Pancreas (tissue), 10 donors: ENCODE results near the gene FLNC. TPM values are rescaled to one million over a fixed set of nuclear protein-coding genes. Genes with fewer than 3 reads are reported as not detected.

Experiments
- ATAC-seq, 4 donors: fragments of 200-7000 bp; cut with Tn5 transposase; one replicate each; pipeline versions ENCODE4 v1.8.0 to v1.9.1; 2020; ENCODE audit warnings: mild to moderate bottlenecking in 4 of 4, moderate library complexity in 4 of 4
- DNase-seq, 6 donors: peaks; one replicate each; pipeline ENCODE4 v3.0.0-alpha.2; 2020
- FAIRE-seq: peaks from 2 replicates; lab custom pipeline; 2012; peaks lifted over from hg19 to GRCh38; lab: Jason Lieb, UNC
- H3K27ac ChIP-seq, 4 donors: fragments of 200-600 bp; sonication (generic); 1 replicate in 3 of 4; 2 replicates in 1 of 4; pipeline versions ENCODE4 v1.5.0 to v1.8.0; 2020
- H3K27me3 ChIP-seq, 4 donors: fragments of 200-600 bp; one replicate each; pipeline ENCODE4 v1.8.0; 2021
- H3K36me3 ChIP-seq, 3 donors: fragments of 200-600 bp; sonication (generic) in 1 of 3; one replicate each; pipeline versions ENCODE4 v1.5.0 to v1.8.0; 2020 to 2021
- H3K4me1 ChIP-seq, 3 donors: fragments of 200-600 bp; one replicate each; pipeline ENCODE4 v1.8.0; 2021
- H3K4me3 ChIP-seq, 4 donors: fragments of 200-600 bp; sonication (generic) in 2 of 4; one replicate each; pipeline versions ENCODE4 v1.5.0 to v1.8.0; 2020 to 2021
- H3K9me3 ChIP-seq, 4 donors: fragments of 200-600 bp; one replicate each; pipeline ENCODE4 v1.8.0; 2021
- CTCF ChIP-seq, 4 donors: fragments of 200-600 bp; sonication (generic) in 3 of 4; IDR thresholded peaks; one replicate each; pipeline versions ENCODE4 v1.5.0 to v1.8.0; 2021; ENCODE audit warnings: antibody characterized with exemption in 4 of 4
- WGBS, 2 donors: extraction: QIAGEN DNeasy Blood & Tissue Kit; methylation state at CpG; one replicate each; pipeline ENCODE4 v1.1.7; 2013; 5-methylcytosine and 5-hydroxymethylcytosine counted together
- intact Hi-C, 3 donors: fragments of 100-400 bp; cut with DNase I; formaldehyde crosslinking; loops; one replicate each; pipeline versions ENCODE4 v1.11.1 to v1.14.2; 2022
- polyA plus RNA-seq, 2 donors: library from polyadenylated mRNA; stranded (reverse); fragments of 200-250 nt; gene quantifications; one replicate each; pipeline ENCODE4 v1.2.3, GENCODE V29; 2013
- total RNA-seq, 6 donors: library from RNA; stranded (reverse); fragmentation: NEBNext Ultra II Directional in 4 of 6; extraction: Animal tissue kit (Norgen Biotek cat#: 25700) in 4 of 6; gene quantifications; one replicate each; pipeline versions ENCODE4 v1.2.1 to v1.2.4, GENCODE V29; 2021 to 2023
- donor health status: healthy with polysubstance abuse.
- donor health status: DM: no; HTN: no; CAD: no; lungs with moderate emphysema.
- donor health status: DM: no; HTN: no; CAD: no.
- donor health status: control.
- donor health status: control.
- donor health status: Bipolar disorder and iron deficiency.
- donor health status: DM: yes; HTN: yes; CAD: no.
- donor health status: DM: no; HTN: no; CAD: no.
- donor health status: DM: no; HTN: no; CAD: no.
- donor health status: DM: yes; HTN: yes; CAD: no.

The FLNC gene
- total and polyA plus RNA-seq, 8 donors, result 0.28 to 2.3 (median 1.0) TPM

DNA sequence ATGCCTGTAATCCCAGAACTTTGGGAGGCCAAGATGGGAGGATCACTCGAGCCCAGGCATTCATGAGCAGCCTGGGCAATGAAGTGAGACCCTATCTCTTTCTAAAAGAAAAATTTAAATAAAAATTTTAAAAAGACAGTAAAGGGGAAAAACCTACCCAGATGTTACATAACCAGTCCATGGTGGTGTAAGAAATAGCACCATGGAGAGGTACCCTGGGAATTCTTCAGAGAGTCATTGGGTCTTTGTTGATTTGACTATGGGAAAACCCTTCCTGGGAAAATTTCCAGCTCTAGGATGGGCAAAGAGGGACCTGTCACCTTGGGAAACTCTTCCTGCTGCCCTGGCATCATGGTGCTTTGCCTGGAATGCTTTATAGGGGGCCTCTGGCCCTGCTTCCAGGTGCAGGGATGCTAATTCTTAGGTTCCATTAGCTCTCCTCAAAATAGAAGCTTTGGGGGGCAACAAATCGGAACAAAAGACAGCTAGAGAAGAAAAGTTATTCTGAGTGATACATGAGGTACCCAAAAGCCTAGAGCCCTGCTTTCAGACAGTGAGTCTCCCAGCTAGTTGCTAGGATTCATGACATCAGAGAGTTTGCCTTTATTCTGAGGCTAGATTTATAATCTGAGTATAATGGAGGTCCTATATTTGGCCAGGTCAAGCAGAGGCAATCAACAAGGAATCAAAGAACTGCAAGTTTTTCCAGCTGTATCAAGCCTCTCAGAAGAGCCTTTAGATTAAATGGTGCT, 28.4 kb upstream of the FLNC start:
- H3K27ac ChIP-seq, result no peak overlapping the region
- H3K9me3 ChIP-seq, result no peaks in the 10 kb centered on the region
- no peaks in the 10 kb centered on the region for H3K4me1 ChIP-seq
- H3K27me3 ChIP-seq, result no peaks in the 10 kb centered on the region
- WGBS, 2 donors, result 80 to 91% methylated on average over 2 of the region's 2 CpGs
- no peak for FAIRE-seq
- DNase-seq, result no peak
- TF ChIP-seq CTCF (IDR thresholded peaks at IDR 0.05), result no peak
- H3K36me3 ChIP-seq, result no peaks in the 10 kb centered on the region
- intact Hi-C loops, result no loop called here
- ATAC-seq, result no peak
- no peak overlapping the region for H3K4me3 ChIP-seq

DNA sequence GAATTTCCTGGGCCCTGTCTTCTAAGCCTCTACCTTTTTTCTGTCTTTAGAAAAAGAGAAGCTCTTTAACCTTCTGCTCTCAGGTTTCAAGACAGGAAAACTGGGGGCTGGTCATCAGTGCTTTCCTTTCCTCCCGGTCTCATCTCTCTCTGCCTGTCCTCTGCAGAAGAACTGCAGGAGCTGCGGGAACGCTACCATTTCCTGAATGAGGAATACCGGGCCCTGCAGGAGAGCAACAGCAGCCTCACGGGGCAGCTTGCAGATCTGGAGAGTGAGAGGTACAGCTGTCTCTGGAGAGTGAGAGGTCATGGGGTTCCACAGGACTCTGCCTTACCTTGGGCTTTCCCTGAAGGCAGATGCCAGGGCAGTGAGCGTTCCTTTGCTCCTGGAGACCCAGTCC, 25.7 kb upstream of the FLNC start:
- no peak for FAIRE-seq
- no peak for DNase-seq
- ATAC-seq, result no peak
- 89 to 92% methylated on average over 6 of the region's 6 CpGs for WGBS, 2 donors
- H3K4me3 ChIP-seq, result no peak overlapping the region
- no peaks in the 10 kb centered on the region for H3K9me3 ChIP-seq
- H3K27me3 ChIP-seq, result no peaks in the 10 kb centered on the region
- no peaks in the 10 kb centered on the region for H3K36me3 ChIP-seq
- intact Hi-C loops, result no loop called here
- H3K27ac ChIP-seq, result no peak overlapping the region
- H3K4me1 ChIP-seq, result no peaks in the 10 kb centered on the region
- TF ChIP-seq CTCF (IDR thresholded peaks at IDR 0.05), result no peak

DNA sequence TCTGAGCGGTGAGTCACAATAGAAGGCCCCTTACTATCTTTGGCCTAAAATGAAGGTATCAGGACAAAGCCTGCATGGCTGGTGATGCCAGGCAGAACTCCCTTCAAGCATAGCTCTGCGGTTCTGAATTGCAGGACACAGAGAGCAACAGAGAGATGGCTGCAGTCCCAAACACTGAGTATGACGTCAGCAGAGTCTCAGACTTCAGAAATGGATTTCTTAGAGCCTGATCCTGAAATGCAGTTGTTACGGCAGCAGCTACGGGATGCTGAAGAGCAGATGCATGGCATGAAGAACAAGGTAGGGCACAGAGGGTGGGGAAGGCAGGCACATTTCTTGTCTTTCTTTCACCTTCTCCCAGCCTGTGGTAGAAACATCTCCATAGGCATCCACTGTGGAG, 25.0 kb upstream of the FLNC start:
- no peaks in the 10 kb centered on the region for H3K36me3 ChIP-seq
- H3K4me3 ChIP-seq, result no peak overlapping the region
- TF ChIP-seq CTCF (IDR thresholded peaks at IDR 0.05), result no peak
- no peak overlapping the region for H3K27ac ChIP-seq
- DNase-seq (no peak), FAIRE-seq (no peak), ATAC-seq (no peak)
- no peaks in the 10 kb centered on the region for H3K9me3 ChIP-seq
- WGBS, 2 donors, result 90 to 93% methylated on average over 5 of the region's 5 CpGs
- no peaks in the 10 kb centered on the region for H3K4me1 ChIP-seq
- intact Hi-C loops, result no loop called here
- H3K27me3 ChIP-seq, result no peaks in the 10 kb centered on the region

- ATAC-seq, result no peak
- no peak for TF ChIP-seq CTCF (IDR thresholded peaks at IDR 0.05)
Observed at GRCh38 chr7:128807191-128807590, 23.0 kb upstream of the FLNC start.

DNA sequence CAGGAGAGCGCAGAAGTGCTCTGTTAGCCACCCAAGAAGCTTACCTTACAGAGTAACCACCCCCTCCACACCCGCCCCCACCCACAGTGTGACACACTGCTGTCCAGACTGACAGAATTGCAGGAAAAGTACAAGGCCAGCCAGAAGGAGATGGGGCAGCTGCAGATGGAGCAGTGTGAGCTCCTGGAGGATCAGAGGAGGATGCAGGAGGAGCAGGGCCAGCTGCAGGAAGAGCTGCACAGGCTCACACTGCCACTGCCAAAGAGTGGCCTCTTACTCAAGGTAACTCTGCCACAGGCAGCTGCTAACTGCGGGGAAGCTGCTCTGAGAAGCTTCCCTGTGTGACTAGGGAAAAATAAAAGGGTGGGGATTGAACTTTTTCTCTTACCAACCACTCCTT, 20.8 kb upstream of the FLNC start:
- ATAC-seq (no peak), DNase-seq (no peak), FAIRE-seq (no peak)
- H3K4me1 ChIP-seq, result no peaks in the 10 kb centered on the region
- no peaks in the 10 kb centered on the region for H3K27me3 ChIP-seq
- H3K9me3 ChIP-seq, result no peaks in the 10 kb centered on the region
- TF ChIP-seq CTCF (IDR thresholded peaks at IDR 0.05), result no peak
- no peak overlapping the region for H3K4me3 ChIP-seq
- H3K27ac ChIP-seq, result no peak overlapping the region
- WGBS, 2 donors, result 84 to 86% methylated on average over 3 of the region's 3 CpGs
- intact Hi-C loops, result no loop called here
- H3K36me3 ChIP-seq, result no peaks in the 10 kb centered on the region

More at GRCh38 chr7:128807191-128807590, 23.0 kb upstream of the FLNC start:
- FAIRE-seq (no peak), DNase-seq (no peak)
- H3K36me3 ChIP-seq, result no peaks in the 10 kb centered on the region
- no peaks in the 10 kb centered on the region for H3K9me3 ChIP-seq
- intact Hi-C loops, result no loop called here
- no peaks in the 10 kb centered on the region for H3K27me3 ChIP-seq
- no peak overlapping the region for H3K4me3 ChIP-seq
- WGBS, 2 donors, result 54 to 60% methylated on average over 8 of the region's 8 CpGs
- no peaks in the 10 kb centered on the region for H3K4me1 ChIP-seq
- no peak overlapping the region for H3K27ac ChIP-seq
